Right hindlimb (tissue), 1 donor: Measurements from ENCODE around the gene TCFL5.

Experiments
- DNase-seq: peaks from one replicate; pipeline ENCODE4 v3.0.0-alpha.2; 2018

The TCFL5 gene

DNA sequence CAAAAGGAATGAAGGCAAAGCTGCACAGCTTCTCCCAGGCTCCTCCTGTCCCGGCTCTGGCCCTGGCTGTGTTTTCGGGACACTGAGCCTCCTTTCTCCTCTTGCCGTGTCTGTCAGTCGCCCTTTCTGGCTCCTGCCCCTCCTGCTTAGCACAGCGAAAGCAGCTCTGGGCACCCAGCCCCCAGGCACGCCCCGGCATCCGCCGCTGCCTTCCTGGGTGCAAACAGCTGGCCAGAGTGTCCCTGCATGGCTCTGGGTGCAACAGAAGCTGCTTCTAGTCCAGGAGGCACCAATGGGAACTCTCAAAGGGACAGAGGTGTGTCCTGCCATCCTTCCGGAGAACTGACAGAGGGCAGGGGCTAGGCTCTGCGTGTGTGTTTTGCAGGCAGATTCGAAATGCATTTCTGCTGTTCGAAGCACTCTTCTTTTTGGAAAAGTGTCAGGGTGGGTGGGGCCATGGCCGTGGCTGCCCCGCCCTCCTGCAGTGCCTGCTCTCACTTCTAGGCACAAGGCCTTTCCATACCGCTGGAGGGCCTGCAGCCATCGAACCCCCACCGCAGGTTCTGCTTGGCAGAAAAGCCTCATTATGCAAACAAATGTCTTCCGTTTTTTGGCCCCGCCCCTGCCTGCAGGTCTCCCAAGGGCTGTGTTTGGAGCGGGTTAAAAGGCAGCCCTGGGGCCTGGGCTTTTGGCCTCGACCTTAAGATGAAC is 29.3 kb downstream of the TCFL5 start:
- peak; percentile 51 for DNase-seq

DNA sequence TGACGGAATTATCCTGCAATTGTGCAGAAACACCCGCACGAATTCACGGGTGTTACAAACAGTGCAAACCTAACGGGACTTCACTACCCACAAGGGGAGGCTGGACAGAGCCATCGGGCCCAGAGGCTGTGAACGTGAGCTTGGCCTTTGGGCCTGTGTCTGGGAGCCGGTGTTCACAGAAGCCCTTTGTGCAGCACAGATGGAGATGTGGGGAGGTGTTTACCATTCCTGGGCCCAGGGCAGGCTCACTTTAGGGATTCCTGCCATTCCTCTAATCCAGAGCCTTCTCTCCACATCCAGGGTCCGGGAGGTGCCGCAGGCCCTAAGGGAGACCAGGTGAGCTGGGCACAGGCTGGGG is 29.8 kb downstream of the TCFL5 start:
- DNase-seq, result no peak

- DNase-seq, result peak; percentile 34
These were observed 30.2 kb downstream of the TCFL5 start for GRCh38 chr20:62831361-62831788.

GRCh38 chr20:62830821-62831220 is 30.8 kb downstream of the TCFL5 start:
- DNase-seq, result peak; percentile 45

DNA sequence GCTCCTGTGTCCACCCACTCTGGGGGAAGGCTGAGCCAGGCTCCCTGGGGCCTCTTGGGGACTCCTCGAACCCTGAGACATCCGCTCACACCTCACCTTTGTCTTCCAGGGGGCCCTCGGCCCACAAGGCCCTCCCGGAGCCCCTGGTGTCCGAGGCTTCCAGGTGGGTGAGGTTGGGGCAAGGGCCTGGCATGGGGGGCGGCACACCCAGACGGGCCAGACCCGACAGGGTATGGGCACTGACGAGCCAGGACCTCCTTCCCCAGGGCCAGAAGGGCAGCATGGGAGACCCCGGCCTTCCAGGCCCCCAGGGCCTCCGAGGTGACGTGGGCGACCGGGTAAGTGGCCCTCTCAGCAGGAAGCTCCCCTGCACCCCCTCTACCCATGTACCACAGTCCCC is 31.4 kb downstream of the TCFL5 start:
- DNase-seq, result peak; percentile 20

GRCh38 chr20:62829231-62830230 is 32.1 kb downstream of the TCFL5 start:
- DNase-seq, result peak; percentile 27

GRCh38 chr20:62828511-62829230 is 33.0 kb downstream of the TCFL5 start:
- DNase-seq, result peak; percentile 24

DNA sequence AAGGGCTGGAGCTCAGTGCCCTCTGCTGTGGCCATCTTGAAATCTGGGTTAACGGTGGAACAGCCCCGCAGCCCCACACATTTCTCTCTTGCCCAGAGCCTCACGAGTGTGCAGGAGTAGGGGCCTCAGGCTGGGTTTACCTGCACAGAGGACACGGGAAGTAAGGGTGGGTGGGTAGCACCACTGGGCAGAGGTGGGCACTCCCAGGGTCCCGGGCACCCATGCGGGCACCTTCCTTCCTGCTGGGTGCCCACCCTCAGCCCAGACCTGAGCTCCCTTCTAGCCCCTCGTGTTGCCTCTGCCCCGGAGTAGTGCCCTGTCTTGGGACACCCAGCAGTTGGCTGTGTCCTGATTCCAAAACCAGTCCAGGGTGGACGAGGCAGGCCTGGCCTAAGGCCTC is 33.6 kb downstream of the TCFL5 start:
- no peak for DNase-seq

DNA sequence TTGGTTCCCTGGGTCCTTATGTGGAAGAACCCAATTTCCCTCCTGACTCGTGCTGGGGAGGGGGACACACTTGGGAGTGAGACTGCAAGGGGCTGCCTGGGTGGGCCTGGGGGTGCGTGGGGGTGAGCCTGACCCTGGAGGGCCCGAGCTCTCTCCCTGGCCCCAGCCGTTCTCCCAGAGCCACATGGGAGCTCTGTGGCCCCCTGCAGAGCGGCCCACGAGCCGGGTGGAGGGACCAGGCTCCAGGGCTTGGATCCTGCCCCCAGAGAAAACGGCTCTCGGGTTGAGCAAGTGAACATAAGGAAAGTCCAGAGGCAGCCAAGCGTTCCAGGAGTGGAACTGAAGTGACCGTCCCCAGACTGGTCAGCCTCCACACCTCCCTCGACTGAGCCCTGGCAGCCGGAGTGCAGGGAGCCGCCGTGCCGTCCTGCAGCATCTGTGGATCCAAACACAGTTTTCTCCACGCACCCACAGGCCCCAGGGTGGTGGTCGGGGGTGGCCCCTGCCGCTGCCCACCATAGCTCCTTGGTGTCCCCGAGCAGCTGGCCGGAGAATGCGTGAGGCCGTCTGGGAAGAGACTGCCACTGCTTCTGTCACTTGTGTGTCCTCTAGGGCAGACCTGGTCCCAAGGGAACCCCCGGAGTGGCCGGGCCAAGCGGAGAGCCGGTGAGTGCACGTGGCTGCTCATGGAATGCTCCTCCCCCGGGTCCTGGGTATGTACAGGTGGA is 34.1 kb downstream of the TCFL5 start:
- DNase-seq, result peak; percentile 28

DNA sequence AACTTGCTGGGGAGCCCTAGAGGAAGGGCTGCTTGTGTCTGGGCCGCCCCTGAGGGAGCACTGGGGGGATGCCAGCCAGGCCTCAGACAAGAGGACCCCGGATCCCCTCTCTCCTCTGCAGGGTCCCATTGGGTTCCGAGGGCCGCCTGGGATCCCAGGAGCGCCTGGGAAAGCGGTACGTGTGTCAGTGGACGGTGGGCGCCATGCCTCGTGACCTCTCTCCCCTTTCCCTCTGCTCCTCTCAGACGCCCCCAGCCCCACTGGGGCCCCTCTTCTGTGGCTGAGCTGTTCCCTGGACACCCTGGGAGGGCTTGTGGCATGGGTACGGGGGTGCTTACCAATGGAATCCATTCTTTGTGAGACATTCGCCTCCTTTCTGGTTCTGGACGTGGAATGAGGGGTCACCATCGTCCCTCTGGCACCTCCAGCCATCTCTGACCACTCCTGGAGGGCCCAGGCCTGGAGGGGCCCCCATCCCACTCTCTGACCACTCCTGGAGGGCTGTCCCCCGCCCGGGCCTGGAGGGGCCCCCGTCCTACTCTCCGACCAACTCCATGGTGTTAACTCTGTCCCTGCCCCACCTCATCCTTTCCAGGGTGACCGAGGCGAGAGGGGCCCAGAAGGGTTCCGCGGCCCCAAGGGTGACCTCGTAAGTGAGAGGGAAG is 34.8 kb downstream of the TCFL5 start:
- peak; percentile 25 for DNase-seq

GRCh38 chr20:62825986-62826645 is 35.5 kb downstream of the TCFL5 start:
- DNase-seq, result peak; percentile 41

DNA sequence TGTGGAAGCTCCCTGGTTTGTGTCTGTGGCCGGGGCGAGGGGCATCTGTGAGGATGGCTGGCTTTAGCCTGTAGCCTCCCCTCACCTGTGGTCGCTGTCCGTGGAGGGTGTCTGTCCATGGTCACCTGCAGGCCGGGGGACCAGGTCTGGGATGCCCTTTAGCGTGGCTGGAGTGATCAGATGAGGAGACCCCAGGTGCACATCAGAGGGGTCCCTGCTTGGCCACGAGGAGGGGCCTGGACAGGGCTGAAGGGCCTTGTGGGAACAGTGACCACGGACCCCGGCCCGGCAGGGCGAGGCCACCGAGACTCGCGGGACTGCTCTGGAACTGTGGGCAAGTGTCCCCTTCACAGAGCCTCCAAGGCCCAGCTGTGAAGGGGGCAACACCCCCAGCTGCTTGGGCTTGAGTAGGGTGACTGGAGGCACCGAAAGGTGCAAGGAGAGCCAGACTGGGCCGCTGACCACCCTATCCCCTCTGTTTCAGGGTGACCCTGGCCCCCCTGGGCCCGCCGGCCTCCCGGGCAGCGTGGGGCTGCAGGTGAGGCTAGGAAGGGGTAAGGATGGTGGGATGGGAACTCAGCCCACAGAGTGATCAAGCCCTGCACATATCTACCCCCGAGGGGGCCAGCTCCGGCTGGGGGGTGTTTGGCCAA is 36.2 kb downstream of the TCFL5 start:
- peak; percentile 50 for DNase-seq

DNA sequence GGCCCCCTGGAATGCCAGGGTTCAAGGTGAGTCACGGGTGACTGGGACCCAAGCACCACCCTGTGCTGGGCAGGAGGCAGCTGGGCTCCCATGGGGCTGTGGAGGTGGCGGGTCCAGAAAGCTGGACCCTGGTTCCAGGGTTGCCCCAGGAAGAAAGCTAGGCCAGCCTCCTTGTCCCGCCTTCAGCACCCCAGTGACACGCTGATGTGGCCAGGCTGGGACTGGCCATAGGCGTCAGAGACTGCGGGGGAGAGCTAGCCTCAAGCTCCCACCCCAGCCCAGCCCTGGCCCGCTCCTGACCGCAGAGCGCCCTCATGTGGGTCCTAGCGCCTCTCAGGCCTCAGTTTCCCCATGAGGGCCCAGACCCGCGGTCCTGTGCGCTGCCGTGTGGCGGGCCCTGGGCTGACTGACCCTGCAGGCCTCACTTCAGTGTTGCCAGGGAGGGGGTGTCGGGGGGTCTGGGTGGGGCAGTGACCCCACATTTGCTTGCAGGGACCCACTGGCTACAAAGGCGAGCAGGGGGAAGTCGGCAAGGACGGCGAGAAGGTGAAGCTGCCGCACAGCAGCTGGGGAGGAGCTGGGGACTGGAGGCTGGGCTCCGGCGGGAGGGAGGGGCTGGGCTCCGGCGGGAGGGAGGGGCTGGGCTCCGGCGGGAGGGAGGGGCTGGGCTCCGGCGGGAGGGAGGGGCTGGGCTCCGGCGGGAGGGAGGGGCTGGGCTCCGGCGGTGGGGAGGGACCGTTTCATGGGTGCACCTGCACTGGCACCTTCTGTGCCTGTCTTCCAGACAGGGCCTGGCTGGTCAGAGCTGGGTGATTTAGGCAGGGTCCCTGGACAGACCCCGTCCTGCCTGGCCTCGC is 36.9 kb downstream of the TCFL5 start:
- DNase-seq, result peak; percentile 68

- no peak for DNase-seq
These were observed 37.7 kb downstream of the TCFL5 start for GRCh38 chr20:62823688-62824475.

DNA sequence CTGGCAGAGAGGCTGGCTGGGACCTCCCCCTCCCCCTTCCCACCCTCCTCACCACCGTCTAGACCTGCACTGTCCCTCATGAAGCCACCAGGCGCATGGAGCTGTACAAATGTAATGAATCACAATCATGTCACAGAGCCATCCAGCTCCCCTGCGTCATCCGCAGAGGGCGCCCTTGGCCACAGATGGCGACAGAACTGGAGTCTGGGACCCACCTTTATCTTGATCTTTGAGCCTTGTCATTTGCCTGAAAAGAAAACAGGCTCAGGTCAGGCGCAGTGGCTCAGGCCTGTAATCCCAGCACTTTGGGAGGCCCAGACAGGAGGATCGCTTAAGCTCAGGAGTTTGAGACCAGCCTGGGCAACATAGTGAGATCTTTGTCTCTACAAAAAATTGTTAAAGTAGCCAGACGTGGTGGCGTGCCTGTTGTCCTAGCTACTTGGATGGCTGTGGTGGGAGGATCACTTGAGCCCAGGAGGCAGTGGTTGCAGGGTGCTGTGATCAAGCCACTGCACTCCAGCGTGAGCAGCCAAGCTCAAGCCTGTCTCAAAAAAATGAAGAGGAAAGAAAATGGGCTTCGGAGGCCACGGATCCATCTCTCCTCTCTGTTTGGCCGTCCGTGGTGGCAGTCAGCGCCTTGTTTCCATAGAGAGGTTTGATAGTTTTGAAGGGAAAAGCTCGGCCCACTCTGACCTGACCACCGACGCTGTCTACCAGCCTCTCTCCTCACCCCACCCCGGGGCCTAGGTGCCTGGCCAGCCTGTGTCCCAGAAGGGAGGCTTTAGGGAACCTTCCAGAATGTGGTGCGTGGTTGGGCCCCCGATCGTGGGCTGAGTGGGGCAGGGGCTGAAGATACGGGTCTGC is 38.6 kb downstream of the TCFL5 start:
- DNase-seq, result peak; percentile 39

- peak; percentile 38 for DNase-seq
These were observed 39.3 kb downstream of the TCFL5 start for GRCh38 chr20:62822239-62822787.

DNA sequence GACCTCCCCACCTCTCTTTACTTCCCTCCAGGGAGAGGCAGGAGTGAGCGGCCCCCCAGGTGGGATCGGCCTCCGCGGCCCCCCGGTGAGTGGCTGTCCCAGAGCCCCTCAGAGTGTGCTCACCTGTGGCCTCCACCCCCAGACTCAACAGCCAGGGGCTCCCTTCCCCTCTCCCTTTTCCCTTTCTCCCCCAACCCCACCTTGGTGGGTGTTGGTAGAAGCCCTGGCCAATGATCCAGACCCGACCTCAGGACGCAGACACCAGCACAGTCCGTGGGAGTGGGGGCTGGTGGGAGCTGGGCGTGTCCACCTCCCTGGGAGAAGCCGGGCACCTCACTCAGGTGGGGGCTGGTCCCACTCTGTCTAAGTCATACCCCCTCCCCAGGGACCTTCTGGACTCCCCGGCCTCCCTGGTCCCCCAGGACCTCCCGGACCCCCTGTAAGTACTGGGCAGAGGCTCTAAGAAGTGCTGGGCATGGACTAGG is 39.9 kb downstream of the TCFL5 start:
- DNase-seq, result no peak
